Hippocampal formation (tissue), 2 donors: ENCODE data around the gene KIF1C.

ENCODE experiments used
- DNase-seq, 2 donors: peaks; one replicate each; lab custom pipeline; 2025; lab: John Stamatoyannopoulos, UW

KIF1C gene

DNA sequence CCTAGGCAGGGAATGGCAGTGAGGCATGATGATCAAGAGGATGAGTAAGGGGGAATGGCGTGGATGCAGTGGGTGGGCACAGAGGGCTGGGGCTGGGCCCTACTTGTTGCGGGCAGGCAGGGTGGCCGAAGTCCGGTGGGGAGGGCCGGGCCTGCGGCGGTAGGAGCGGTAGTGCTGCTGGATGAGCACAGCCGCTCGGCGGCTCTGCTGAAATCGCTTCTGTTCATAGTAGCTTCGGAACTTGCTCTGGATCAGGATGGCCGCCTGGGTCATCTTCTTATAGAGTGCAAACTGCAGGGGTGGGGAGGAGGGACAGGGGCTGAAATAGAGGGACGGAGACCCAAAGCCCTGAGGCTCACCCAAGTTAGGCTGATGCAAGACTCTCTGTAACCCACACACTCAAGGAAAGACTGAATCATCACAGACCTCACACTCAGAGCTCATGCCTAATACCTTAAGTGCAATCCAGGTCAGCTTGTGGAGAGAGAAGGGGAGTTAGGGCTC, 28.7 kb upstream of the KIF1C start:
- no peak for DNase-seq

DNA sequence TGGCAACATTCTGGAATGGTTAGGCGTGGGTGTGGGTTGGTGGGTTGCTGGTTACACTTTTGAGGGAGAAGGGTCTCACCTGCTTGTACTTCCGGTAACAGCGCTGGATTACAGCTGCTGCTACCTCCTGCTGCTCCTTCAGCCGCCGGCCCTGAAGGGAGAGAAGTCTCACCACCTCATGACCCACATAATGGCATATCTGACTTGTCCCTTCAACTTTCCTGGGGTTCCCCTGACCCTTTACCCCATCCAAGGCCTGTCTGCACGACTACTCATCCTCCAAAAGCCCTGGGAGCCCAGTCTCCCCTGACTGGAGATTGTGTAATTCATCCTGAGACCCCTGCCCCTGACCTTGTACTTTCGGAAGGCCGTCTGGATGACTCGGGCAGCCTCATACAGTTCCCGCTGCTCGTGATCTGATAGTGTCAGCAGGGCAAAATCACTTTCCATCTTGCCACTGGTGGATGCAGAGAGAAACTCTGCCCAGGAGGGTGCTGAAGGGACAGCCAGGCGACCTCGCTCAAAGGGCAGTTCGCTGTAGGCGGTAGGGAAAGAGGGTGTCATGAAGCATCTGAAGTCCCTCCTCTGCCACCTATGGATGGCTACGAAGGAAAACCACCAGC, 28.1 kb upstream of the KIF1C start:
- no peak for DNase-seq

DNA sequence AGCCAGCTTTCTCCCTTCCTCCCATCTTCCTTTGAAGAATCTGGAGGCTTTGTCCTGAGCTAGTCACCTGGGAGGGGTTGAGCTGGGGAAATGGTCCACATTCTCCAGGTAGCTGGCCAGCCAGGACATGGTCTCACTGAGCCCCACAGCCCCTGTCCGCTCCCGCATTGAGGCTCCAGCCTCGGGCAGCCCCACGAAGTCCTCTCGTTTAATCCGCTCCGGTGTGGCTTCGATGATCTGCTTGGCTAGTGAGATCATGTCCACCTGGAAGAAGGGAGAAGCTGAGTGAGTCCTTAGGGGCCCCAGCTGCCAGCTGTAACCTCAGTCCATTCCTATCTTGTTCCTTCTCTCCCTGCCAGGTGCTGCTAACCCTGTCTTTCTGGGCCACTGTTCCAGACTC, 27.5 kb upstream of the KIF1C start:
- no peak for DNase-seq

DNA sequence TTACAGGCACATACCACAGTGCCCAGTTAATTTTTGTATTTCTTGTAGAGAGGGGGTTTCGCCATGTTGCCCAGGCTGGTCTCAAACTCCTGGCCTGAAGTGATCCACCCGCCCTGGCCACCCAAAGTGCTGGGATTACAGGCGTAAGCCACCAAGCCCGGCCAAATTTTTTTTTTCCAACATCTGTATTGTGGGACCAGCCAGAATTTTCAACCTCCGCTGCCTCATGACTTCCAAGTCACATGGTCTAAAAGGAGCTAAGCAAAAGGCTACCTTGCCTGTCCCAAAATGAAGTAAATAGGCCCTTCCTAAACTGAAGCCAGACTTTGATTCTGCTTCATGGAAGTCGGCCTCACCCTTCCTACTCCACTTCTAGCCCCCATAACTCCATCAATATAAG, 25.9 kb upstream of the KIF1C start:
- no peak for DNase-seq

DNA sequence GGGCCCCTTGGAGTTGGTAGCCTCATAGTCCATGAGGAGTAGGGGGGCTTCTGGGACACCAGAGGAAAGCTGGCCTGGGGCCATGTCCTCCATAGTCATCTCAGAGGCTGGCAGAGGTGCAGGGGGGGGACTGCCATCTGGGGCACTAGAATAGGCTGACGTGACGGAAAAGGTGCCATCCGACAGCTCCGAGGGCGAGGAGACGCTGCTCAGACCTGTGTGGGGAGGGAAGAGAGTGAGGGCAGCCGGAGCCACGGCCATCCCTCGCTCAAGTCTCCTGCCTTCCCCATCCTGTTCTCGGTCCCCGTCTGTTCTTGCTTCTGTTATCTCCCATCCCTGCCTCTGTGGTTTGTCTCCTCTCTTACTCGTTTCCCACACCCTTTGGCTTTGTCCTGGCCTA, 25.4 kb upstream of the KIF1C start:
- DNase-seq: no peak

DNA sequence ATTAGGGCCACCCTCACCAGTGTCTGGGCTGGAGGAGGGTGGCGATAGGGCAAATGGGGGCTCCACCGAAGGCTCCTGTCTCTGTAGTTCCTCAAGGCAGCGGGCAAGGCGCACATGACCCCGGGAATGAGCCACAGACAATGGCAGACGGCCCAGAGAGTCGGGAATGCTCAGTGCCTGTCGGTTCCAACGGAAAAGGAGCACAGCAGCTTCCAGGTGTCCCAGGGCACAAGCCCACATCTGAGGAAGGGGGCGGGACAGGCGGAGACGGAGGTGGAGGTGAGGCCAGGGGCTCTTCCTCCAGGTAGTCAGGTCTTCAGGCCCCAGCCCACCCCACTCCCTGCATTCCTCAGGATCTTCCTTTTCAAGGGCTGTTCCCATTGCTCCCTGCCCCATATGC, 25.0 kb upstream of the KIF1C start:
- no peak for DNase-seq

DNA sequence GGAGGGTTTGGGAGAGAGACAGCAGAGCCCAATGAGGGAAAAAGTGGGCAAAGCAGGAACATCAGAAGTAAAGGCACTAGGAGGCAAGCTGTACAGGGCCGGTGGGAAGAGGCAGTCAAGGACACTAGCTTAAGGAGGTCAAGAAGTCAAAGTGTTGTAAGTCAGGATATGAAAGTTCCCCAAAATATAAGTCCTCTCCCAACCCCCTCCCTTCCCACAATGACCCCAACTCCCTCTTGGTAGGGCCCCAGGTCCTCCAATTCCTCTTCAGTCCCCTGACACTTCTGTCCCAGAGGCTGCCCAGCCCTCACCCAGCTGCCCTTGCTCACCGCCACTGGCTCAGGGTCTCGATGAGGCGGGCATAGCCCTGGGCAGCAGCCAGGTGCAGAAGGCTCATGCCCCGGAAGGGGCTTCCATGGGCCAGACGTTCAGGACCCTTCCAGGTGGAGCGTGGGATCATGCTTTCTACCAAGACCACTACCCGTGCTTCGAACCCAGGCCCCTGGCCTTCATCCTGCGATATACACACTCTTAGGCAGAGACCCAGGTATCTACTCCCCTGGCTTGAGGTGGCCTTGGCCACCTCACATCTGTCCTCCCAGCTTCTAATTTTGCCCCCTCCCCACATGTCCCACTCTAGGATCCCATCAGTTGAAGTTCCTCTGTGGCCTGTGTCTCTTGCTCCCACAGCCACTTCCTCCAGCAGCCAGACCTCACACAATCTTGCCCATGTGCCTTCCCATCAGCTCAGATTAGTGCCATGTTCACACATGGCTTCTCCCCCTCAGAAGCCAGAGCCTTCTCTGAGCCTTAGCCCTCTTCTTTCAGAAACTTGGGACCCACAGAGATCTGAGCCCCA, 24.3 kb upstream of the KIF1C start:
- no peak for DNase-seq

DNA sequence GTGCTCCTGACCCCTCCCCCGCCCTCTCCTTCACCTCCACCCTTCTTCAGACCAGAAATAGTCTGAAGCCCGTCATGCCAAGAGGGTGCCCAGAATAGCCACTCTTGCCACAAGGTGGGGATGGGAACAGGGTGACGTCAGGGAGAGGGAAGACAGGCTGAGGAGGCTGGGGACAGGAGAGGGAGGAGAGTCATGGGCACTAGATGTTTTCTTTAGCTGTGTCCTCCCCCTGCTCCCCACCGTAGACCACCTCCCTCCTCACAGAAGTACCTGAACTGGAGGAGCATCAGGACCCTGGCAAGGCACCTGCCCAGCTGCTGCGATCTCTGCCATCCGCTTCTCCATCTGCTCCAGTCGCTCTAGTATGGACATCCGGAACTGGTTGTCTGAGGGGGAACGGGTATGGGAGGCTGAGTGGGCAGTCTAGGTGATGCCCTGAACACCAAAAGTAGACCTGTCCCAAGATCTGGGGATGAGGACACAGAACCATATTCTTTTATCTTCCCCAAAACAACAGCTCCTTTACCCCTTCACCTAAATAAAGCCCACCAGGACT, 23.6 kb upstream of the KIF1C start:
- DNase-seq: no peak

DNA sequence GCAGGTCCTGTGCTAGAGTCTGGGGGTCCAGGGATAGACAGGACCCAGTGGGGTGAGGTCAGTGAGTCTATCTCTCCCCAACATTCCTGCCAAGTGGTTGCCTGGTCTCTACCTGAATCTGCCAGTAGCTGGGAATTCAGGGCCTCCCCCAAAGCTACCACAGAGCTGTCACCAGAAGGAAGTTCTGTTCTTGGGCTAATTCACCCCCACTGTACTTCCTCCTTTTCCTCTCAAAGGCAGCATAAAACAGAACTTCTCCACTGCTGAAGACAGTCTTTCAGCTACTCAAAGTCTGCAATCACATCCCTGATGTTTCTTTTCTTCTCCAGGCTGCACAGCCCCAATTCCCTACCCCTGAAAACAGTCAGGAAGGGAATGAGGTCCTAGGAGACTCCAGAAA, 19.0 kb upstream of the KIF1C start:
- DNase-seq: peak in 1 of 2 donors; percentile 17

DNA sequence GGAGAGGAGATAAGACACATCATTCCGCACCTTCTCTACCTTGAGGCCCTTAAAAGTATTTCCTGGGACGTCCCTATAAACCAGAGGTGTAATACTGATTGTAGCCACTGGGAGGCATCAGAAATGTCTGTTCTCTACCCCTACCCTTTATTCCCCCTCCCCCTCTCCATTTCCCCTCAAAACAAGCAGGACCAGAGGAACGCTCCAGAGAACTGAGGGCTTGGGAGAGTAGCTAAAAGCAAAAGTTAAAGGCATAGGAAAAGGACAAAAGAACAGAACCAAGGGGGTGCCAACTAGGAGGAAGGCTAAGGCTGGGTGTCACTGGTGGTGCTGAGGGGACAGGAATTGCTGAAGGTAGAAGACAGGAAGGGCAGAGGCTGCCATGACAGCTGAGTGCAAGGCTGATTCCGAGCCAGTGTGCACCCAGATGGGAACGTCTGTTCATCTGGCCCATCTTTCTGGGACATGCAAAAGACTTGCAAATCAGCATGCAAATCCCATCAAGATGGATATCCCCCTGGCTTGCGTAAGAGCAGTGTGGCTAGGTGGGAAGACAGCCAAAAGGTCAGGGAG, 17.0 kb upstream of the KIF1C start:
- no peak for DNase-seq

DNA sequence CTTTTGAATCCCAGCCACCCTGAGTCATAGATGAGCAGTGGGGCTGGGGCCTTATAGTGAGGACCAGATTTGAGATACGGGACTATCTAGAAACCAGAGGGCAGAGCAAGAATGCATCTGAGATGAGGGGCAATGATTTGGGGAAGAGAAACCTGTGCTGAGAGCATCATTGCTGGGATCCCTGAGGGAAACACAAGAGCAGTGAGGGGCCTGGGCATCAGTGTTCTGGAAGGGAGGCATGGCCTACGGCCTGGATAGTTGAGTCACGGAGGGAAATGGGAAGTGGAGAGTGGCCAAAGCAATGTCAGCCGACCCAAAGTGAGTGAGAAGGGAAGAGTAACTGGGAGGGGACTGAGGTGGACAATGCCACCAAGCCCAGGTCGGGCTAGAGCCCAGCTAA, 15.4 kb upstream of the KIF1C start:
- DNase-seq: no peak

DNA sequence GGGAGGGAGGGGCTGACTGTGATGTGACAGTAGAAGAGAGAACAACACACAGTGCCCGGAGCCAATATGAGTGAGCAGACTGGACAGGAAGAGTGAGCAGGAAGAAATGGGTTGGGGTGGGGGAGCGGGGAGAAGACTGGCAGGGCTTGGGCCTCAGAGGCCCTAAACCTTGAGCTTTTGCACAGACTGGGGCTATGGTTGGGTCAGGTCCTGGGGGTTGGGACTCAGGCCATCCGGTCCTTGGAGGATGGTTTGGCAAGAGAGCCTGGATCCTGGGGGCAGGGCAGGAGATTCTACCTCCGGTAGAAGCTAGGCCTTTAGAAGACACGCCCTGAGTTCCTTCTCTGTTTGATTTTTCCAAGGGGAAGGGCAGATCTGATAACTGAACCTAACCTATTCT, 11.3 kb upstream of the KIF1C start:
- DNase-seq: no peak

DNA sequence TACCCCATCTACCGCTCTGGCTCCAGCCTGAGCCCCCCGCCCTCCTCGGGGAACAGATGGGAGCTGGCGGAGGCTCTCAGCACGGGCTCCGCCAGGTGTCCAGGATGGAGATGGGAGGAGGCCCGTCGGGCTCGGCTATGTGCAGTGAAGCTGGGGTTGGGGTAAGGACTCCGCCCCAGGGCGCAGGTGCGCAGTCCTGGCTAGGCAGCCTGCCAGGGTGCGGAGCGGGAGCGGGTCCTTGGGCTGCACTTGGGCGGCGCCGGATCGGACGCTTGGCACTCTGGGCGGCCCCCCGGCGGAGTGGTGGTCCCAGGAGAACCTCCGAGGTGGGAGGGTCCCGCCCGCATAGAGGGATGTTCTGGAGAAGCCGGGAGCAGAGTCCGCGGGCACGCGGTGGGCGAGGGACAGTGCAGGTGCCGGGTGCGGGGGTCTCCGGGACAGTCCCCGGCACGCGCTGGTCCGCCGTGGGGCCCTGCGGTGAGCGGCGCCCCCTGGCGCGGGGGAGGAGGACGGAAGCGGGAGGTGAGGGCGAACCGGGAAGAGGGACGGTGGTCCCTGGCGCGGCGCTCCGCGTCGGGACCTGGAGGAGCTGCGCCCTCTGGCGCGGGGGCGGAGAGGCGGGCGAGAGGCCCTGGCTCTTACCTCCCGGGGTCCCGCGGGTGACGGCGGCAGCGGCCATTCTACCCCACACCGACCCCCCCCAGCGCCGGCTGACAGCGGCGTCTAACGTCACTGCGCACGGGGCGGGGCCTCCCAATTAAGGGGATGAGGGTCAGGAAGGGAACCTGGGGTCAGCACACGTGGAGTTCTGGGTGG, 10.6 kb upstream of the KIF1C start, which contains the start of gene CAMTA2:
TSS of gene CAMTA2 (minus strand) at position 725 of the 816 bp plus-strand sequence. CDS start 1,453 bp downstream, outside the sequence.
- peak; percentile 80 to 86 for DNase-seq

DNA sequence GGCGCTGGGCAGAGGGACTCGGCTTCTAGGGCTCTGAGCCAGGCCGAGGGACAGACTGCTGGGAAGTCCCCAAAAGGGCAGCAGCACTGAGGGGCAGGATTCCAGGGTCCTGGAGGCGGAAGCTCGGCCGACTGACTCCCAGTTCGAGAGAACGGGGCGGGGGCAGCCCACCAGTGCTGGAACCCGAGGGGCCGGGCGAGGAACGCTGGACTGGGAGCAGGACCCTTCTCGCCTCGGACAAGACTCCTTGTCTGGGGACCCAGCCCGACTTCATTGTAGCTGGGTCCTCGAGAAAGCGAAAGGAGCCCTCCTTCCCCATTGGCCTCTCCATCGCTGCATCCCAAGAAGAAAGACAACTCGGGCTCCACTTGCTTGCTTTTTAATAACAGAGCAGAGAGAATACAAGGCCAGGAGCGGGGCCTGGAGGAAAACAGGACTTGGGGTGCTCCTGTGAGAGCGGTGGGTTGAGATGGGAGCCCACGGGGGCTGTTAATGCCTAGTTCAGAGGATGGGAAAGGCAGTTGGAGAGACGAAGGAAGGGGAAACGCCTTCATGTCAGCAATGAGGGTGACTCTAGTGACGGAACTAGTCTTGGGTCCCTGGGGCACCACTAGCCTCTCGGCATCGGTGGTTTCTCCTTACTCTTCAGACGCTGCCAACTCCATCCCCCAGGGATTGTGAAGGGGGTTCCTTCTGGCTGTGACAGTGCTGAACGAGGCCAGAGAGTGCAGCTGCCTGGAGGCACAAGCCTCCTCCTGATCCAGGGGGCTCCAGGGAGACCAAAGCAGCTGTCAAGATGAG, 9.8 kb upstream of the KIF1C start:
- DNase-seq: no peak

DNA sequence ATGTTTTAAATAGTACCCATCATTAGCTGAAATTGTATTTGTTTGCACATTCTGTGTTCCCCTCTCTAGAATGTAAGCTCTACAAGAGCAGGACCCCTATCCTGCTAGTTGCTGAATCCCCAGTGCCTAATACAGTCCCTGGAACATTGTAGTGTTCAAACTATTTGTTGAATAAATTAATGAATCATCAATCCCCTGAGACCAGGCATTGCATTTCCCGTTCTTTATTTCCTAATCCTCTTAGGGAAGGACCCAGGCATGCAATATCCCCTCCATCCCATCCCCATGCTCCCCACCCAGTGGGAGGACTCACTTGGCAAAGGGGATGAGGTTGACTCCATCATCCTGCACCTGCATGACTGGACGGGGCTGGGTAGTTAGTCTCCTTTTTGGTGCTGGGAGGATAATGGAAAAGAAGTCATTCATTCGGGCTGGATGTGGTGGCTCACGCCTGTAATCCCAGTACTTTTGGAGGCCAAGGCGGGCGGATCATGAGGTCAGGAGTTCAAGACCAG, 3.6 kb upstream of the KIF1C start:
- DNase-seq: no peak

DNA sequence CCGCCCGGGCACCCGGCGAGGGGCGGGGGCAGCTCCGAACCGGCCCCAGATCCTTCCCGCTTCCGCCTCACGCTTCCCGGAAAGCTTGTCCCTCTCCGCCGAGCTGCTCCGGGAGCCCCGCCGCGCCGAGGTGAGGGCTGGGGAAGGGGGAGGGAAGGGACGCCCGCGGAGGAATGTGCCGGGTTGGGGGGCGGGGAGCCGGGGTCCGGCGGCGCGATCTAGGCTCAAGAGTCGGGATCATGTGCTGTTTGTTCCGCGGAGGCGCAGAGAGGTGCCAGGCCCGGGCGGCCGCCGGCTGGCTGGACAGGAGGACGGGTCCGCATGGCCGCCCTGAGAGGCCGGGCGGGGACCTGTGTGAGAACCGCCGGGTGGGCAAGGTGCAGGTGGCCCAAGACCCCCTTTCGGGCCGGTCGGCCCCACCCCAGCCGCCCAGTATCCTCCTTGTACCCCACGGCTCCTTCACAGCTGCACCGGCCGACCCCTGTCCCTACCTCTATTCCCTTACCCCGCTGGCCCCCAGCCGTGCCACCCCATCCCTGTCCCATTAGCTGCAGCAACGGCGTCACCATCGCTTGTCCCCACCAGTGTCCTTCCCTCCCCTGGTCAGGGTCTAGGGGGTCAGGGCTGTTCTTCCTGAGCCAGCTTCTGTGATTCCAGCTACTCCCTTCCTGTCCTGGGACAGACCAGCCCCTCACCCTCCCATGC, 429 bp downstream of the KIF1C start:
- DNase-seq: no peak

DNA sequence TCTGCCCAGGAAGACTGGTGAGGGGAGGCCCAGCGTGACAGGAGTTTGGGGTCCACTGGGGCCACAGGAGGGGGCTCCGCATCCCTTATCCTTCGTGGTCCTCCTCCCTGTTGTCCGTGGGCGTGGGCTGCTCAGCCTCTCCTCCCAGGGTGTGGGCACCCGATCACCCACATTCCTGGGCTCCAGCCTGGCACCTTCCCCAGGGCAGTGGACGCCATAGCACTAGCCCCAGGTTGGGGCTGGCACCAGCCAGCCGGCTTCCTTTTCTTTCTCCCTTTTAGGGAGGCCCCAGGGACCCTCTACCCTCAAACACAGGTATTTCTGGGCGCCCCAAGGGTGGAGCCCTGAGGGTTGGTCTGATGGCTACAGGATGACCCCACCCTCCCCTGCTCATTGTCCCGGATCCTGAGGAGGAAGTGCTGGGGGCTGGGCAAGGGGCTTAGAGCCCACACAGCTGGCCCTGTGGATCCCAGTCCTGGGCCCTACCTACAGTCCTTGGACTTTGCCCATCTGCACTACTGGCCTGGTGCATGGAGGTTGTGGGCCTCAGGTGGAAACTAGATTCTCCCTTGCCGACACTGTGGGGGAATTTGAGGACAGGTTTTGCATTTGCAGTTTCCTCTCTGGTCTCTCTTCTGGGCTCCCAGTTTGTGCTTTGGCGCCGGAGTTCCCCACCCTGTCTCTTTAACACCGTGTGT, 1.1 kb downstream of the KIF1C start:
- DNase-seq: no peak

DNA sequence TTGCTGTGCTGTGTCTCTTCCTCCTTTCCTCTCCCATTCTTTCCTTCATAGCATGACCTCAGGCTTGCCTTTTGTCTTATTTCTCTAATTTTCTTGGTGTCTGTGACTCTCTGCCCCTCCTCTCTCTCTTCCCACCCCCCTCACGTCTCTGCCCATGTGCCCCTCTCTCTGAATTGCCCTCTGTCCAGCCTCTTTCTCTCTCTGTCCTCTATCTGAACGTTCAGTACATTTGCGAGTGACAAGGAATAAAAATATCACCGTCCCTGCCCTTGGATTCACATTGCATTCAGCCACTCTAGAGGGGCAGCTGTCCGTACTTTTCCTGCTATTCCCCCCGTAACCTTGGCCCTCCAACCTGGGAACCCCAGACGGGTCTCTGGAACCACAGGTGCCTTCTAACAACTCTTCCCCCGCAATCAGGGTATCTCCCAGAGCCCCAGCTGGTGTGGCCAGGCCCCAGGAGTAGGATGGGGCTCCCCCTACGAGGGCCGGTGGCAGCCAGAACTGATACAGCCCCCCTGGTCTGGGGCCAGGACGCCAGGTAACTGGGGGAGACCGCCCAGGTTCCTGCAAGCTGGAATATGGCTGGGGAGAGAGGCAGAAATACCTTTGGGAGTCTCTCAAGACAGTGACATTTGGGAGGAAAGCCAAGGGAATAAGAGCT, 1.8 kb downstream of the KIF1C start:
- no peak for DNase-seq

DNA sequence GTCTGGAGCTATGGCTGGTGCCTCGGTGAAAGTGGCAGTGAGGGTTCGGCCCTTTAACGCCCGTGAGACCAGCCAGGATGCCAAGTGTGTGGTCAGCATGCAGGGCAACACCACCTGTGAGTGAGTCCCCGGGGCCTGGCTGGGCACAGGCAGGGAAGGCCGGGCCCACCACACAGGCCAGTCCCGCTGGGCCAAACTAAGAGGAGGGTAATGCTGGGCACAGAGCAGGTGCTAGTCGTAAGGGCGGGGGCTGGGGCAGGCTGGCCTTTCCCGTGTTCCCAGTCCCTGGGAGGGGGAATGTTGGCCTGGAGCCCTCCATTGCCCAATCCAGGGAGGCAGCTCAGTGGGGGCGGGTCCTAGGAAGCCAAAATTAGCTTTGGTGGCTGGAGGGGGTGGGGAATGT, 2.5 kb downstream of the KIF1C start:
- no peak for DNase-seq
